Measurements from ENCODE around the gene MRPL28.
A peak's percentile ranks its signal among the peaks of the same experiment; 100 is the strongest.
"Not testable (repeated sequence)": the region's sequence is repeated elsewhere in the genome, so short reads cannot be mapped to it uniquely, and the experiment has no call there.

MRPL28 gene

DNA sequence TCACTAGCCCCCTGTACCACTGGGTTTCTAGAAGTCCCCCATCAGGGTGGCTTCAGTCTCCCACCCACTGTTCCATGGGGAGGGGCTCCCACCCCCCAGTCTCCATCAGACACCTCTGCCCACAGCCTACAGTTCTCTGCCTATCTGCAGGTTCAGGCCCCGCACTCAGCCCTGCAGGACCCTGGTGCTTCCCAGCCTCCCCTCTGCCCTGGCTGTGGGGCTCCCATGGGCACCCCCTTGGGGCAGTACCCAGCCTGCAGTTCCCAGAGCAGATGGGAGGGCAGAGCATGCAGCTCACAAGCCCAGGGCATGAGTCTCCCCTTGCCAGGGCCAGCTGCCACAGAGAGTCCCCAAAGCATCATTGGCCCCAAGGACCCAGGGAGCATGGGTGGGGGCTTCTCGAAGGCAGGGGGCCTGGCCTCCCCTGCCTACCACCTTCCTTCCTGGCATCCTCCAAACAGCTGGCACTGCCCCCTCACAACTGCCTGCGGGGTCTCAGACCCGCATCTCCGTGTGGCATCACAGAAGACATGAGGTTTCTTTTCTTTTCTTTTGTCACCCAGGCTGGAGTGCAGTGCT, 2.8 kb upstream of the MRPL28 start:
- no peak for DNase-seq

DNA sequence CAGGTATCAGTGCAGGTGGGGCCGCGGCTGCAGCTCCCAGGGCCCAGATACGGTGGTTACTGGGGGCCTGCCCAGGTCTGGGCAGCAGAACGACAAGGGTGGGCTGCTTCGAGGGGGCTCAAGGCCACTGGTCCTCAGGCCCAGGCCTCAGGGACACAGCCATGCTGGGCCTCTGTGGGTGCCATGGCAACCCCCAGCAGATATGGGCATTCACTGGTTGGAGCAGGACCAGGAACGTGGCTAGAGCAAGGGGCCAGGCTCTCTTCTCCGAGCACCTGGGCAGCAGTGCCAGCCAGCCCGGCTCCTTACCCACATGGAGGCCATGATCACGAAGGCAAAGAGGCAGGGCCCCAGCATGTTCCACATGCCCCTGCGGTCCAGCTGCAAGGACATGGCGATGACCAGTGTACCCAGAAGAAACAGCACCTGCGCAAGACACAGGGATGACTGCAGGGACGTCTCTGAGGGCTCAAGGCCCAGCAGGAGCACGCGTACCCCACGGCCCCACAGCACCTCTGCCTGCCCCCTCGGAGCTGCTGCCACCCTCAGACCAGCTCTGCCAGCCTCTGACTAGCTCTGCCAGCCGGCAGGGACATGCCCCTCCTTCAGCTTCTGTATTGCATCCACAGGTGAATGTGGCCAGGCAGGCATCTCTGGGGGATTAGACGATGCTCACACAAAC, 2.1 kb upstream of the MRPL28 start:
- DNase-seq, result no peak

DNA sequence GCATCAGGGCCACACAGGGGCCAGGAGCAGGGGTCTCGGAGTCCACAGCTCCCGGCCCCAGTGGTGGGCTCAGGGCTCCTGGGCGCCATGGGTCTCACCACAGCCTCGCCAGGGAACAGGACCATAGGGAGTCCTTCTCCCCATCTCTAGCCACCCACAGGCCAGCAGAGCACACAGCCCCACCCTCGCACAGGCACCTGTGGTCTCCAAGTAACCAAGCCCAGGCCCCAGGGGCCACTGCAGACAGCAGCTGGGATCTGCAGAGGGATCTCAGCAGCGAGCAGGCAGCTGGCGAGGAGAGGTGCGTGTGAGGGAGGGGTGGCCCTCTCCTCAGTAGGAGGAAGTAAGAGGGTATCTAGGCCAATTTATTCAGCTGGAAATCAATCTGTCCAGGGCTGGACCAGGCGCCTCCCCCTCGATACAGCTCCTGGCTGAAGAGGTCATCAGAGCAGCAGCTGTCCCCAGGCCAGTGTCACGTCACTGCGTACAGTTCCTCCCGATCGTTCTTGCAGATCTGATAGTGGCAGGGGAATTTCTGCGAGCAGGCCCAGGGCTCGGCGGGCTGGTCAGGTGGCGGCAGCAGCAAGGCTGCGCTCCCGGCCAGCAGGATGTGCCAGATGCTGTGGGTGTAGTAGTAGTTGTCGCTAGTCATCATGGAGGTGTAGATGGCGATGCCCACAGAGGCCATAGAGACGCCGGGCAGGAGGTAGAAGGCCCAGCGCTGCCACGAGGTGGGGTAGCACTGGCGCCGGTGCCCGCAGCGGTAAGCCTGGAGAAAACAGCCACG, 1.4 kb upstream of the MRPL28 start:
- no peak for DNase-seq

DNA sequence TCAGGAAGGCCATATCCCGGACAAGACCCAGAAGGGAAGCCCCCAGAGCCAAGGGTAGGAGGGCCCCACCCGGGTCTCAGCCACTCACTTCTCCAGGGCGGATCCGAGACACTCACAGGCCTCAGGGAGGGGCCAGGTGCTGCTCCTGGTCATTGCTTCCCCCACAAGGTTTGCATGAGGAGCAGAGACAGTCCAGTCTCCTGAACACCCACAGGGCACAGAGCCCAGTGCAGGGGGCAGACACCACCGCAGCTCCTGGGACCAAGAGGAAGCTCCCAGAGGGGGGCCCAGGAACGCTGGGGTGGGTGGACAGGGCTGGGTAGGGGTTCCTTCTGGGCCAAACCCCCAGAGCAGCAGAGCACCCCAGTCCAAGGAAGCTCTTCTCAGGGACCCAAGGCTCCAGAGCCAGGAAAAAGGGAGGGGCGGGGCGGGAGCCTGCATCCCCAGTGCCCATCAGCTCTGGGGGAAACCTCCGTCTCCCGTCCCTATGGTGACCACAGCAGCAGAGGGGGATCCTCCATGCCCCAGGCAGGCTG, 709 bp upstream of the MRPL28 start:
- DNase-seq, result no peak

DNA sequence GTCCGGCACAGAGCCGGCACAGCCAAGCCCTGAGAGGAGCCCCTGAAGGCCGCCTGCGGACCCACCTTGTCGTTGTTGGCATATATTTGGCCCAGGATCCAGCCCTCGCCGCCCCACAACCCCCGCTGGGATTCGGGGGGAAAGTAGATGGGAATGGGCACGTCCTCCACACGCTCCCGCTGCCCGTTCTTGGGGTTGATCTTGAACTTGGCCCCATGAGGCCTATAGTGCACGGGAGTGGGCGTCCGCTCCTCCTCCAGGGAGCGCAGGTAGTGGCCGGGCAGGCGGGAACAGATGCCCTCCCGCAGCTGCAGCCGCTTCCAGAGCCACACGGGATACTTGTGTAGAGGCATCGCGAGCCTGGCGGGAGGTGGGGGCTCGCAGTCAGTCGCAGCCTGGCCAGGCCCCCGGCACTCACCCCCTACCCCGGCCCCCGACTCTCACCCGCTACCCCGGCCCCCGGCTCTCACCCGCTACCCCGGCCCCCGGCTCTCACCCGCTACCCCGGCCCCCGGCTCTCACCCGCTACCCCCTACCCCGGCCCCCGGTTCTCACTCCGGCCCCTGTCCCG, 387 bp downstream of the MRPL28 start:
- no peak for DNase-seq

DNA sequence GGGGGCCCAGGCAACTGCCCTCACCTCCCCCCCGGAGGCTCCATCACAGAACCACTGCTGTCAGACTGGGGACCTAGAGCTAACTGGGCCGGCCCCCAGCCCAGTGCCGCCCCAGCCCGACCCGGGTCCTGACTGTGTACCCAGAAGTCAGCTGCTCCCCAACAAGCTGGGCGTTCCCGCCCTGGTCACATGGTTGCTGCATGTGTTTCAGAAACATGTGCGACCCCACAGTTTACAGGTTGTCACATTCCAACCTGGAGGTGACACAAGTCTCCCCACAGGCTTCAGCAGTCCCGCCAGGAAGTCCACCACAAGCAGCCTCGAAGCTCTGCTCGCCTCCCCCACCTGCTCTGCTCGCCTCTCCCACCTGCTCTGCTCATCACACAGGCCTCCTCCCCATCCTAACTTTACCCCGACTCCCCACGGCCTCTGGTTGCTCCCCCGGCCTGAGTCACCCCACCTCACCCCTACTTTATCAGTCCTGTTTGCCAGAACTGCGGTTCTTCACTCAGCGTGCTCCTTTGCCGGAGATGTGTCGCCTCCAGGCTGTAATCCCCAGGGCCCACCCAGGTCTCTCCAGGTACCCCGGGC, 968 bp downstream of the MRPL28 start:
- no peak for DNase-seq

DNA sequence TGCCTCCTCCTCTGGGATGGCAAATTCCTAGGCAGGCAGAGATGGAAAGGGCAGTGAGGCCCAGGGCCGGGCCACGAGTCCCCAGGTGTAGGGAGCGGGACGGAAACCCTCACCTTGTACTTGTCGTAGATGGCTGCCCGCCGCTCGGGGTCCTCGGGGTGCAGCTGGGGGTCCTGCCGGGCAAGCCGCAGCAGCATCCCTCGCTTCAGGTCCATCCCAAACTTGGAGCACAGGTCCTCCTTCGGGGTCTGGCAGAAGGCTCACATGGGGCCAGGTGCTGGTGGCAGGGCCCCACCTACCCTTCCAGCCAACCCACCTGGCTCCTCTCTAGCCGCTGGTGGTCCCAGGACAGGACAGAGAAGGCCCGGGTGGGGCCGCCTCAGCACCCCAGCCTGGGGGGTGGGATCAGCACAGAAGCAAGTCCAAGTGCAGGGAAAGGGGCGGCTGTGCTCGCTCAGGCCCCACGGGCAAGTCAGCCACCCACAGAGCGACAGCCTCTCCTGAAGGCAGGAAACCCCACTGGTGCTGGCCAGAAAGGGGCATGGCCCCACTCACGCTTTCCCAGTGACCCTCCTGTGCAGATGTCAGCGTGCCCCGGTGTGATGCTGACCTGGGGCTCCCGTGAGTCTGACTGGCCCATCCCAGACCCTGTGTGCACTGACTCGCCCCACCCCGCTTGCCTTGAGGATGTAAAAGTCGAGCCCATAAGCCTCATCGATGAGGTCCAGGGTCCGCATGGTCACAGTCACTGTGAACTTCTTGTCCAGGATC, 1.8 kb downstream of the MRPL28 start:
- DNase-seq, result no peak

DNA sequence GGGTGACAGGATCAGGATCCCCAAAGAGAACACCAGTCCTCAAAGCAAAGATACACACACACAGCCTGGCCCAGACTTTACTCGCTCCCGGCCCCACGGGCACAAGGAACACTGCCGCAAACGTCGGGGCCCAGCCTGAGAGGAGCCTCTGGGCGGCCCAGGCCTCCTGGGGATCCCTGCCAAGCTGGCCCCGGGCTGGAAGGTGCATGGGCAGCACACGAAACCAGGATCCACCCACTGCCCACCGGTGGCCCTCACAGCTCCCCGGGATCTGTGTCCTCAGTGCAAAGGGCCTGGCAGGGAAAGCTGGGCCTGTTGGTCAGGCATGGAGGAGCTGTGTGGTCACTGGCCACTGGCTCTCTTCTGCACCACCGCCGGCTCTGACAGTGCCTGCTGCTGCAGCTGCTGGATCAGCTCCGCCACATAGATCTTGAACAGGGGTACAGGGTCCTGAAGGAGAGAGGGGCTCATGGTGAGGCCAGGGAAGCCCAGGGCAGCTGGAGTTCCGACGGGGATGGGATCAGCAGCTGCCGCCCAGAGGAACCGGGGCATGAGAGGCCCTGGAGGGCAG, 2.9 kb downstream of the MRPL28 start:
- DNase-seq, result no peak

DNA sequence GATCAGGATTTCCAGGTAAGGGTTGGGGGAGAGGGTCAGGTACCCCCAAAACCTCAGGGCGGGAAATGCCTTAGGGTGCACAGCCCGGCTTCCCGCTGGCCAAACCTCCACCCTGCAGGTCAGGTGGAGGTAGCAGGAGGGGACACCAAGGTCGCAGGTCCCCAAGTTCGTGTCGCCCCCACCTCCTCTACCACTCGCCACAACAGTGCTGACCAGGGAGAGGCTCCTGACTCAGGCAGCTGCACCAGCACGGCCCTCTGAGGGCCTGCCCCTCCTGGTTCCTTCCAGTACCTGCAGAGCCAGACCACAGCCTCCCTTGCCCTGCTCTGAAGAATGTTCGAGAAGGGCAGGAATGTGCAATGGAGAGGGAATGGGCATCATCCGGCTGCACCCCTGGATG, 3.9 kb downstream of the MRPL28 start:
- no peak for DNase-seq

DNA sequence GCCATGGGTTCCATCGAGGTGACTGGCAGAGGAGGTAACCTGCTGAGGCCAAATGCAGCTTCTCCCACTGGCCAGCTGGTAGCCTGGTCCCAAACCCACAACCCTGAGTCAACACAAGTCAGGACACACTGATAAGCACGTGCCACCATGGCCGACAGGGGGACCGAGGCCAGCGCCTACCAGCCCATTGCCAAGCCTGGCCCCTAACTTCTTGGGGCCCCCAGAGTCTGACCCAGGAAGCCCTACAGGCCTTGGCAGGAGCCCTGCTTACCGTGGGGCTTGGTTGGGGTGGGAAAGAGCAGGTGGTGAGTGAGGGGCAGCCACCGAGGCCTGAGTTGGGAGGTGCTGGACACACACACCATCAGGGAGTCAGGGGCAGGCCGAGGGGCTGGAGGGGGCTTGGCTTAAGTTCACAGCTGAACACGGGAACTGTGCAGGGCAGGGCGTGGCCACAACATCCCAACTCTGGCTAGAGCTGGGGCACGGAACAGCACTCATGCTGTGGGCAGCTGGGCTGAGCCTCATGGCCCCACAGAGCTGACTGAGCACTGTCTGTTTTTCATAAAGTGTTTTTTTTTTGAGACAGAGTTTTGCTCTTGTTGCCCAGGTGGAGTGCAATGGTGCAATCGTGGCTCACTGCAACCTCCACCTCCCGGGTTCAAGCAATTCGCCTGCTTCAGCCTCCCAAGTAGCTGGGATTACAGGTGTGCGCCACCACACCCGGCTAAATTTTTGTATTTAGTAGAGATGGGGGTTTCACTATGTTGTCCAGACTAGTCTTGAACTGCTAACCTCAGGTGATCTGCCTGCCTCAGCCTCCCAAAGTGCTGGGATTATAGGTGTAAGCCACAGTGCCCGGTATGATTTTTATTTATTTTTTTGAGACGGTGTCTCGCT, 5.5 kb downstream of the MRPL28 start:
- no peak for DNase-seq

DNA sequence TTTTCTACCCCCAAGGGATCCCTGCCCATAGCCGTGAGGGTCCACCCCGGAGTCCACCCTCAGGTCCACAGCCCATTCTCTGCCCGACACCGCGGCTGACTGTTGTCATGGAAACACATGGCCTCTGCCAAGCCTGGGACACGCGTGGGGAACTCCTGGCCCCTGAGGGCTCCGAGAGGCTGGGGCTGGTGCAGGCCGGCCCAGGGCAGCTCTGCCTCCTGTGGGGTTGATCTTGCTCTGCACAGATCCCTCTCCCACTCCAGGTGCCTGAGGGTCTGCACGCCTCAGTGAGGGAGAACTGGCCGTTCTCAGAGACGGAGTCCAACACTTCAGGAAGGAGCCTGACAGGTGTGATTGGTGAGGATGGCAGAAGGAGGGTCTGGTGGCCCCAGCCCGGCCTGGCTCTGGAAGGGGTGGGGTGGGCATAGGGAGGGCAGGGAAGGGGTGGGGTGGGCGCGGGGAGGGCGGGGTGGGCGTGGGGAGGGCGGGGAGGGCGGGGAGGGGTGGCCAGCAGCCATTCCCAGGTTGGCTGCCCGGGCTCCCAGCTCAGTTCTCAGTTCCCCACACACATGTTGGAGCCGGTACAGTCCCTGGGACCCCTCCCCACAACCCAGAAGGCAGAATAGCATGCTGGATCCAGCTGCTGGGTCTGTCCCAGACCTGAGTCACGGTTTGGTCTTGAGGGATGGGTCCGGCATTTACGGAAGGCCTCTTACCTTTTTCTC, 6.4 kb downstream of the MRPL28 start:
- no peak for DNase-seq

DNA sequence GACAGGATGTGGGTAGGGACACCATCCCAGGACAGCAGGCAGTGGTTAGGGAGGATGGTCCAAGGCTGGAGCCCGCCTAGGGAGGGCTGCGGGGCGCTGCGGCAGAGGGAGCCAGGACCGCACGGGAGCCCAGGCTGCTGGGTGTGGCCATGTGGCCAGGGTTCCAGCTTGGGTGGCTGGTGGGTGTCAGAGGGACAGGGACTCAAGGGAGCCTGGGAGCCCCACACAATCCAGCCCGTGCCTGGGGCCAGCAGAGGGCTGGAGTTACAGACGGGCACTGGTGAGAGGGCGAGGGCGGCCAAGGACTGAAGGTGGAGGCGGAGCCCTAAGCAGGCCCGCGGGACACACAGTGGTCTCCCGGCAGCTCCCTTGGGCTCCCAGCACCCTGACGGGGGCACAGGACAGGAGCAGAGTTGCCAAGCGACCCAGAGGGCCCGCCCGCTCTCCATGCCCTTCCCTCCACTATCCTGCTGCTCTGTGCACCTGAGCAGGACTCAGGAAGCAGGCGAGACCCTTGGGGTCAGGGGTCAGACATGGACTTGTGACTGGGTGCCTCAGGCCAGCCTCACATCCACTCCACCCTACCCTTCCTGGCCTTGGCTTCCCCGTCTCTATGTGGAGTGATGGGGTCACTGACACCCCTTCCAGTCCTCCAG, 7.1 kb downstream of the MRPL28 start:
- DNase-seq, result no peak

DNA sequence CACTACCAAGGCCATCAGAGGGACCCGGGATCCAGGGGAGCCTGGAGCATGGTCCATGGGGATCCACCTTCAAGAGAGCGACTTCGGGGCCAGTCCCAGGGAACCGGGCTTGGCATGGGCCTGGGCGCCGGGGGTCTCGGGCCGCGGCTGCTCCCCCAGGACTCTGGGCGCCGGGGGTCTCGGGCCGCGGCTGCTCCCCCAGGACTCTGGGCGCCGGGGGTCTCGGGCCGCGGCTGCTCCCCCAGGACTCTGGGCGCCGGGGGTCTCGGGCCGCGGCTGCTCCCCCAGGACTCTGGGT, 7.7 kb downstream of the MRPL28 start:
- DNase-seq, result not testable (repeated sequence)

DNA sequence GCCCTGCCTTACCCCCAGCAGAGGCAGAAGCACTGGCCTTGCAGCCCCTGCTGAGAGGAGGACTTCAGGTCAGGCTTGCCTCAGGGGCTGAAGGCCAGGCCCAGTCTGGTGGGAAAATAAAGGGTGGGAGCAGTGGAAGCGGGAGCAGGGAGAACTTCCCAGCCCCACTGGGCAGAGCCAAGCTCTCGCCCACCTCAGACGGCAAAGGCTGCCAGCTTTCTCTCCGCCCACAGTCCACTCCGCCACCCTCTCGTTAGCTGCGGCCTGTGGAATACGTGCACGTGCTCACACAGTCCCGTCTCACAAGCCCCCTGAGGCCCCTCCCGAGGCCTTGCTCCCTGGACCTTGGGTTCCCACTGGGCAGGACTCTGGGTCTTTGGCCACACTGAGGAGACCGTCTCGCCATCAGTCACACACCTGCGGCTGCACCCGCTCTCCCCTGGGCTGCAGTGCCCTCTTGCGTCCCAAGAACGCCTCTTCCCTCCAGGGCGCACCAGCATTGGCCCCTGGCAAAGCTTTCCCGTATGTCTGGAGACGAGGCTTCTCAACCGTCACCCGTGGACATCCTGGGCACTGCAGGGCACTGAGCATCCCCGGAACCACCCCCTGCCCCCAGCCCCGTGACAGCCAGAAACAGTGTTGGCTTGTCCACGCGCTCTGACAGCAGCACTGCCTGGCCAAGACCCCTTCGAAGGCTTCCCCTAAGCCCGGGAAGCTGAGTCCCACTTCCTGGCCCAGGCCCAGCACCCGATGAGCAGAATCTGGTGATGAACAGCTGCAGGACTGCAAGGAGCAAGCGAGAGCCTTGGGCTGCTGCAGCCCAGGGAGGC, 8.3 kb downstream of the MRPL28 start:
- peak; percentile 86 for DNase-seq

DNA sequence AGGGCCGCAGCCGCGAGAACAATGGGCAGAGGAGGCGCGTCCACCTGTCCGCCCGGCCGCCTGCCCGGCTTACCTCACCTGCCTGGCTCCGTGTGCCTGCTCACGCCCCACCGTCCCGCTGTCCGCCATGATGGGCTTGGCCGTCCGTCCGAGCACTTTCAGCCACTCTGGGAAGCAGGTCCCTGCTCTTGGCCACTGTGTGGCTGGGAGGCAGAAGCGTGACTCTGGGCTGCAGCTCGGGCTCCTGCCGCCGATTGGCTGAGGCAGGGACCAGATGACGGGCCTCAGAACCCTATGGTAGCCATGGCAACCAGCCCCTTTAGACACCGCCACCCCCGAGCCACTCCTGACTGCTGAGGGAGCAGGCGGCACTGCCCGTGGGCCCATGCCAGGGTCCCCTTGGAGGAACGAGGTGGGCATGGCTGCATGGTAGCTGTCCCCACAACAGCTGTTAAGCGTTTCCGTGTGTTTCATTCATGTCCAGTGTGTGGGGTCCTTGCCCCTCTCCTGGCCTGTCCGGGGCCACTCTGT, 8.9 kb downstream of the MRPL28 start:
- no peak for DNase-seq

DNA sequence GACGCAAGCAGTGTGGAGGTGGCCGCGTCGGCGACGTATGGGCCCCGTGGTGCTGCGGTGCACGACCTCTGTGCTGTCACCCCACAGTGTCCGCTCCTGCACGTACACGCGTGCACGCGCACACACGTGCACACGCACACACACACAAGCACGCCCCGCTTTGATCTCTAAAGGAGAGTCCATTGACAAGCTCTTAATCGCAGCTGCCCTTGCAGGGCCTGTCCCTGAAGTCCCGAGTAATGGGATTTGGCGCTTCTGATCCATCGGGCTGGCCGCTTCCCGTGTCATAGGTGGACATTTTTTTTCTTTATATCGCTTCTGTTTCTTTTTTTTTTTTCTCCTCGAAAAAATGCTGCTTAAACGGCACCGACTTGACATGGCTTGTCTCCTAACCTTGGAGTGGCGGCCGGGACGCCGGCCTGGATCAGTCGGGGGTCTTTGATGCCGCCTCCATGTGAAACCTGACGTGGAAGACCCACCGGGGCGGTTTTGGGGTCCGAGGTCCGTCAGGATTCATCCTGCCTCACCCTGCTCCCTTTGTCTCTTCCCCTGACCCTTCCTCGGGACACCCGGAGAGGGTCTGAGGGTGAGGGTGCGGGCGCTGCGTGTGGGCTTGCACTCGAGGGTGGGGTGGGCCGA, 9.5 kb downstream of the MRPL28 start:
- no peak for DNase-seq

DNA sequence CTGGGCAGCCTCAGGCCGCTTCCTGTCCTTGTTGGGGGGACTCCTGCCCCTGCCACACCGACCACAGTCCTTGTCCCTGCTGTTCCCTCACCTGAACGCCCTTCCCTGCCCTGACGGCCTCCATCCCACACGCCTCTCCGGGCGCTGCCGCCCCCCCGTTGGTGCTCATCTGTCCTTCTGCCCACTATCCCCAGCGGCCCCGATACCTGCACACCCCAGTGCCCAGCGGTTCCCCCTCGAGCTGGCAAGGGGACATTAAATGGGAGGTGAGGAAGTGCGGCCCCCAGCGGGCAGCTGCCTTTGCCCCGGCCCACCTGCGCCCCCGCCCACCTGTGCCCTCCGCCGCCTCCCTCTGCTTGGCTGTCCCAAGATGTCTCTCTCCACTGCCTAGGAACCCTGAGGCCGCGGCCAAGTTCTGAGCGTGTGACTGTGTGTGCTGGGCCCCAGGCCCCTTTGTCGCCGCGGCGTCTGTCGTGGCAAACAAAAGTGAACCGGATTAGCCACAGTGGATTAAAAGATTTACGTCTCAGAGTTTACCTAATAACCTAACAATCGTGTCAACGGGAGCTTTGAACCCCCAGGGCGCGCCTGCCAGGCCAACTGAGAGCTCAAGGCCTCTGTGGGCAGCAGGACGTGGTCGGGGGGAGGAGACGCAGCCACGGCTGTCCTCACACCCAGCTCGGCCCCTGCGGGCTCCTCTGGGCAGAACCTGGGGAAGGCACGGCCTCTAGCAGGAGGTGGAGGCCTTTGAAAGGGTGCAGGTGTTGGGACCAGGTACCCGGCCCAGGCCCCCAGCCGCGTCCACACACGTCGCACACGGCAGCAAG, 10.3 kb downstream of the MRPL28 start:
- no peak for DNase-seq

Data from activated CD8-positive, alpha-beta memory T cell treated with anti-CD3 and anti-CD28 coated beads, Interleukin-2, amount 50 U/mL, for 48 hours (primary cell).